Measurements from ENCODE around the gene MED25. TPM values are rescaled to one million over a fixed set of nuclear protein-coding genes. Genes with fewer than 3 reads are reported as not detected.
A peak's percentile ranks its signal among the peaks of the same experiment; 100 is the strongest.

MED25 gene
- total RNA-seq, 1 donor from 2014 or later: 25.0 TPM

GRCh38 chr19:49874503-49875157, 56.5 kb downstream of the MED25 start:
- H3K27ac ChIP-seq: peak overlapping the region; percentile 99
- no peaks in the 10 kb centered on the region for H3K9me3 ChIP-seq
- no peak overlapping the region for H3K4me3 ChIP-seq
- intact Hi-C loops (cut with DNase I): loop anchor here (5.0 kb wide), 1 partner anchor 107 kb away; the partner anchor contains the start of gene AP2A1
- no peak for DNase-seq (ENCODE audit: extremely low spot score in 2 of 2)
- H3K27me3 ChIP-seq: no peaks in the 10 kb centered on the region
- peaks cover 46% of the 10 kb centered on the region for H3K4me1 ChIP-seq
- peaks cover 0 to 8% of the 10 kb centered on the region in 2 donors for H3K36me3 ChIP-seq
- TF ChIP-seq POLR2A (IDR thresholded peaks at IDR 0.05): no peak
- no peak for TF ChIP-seq CTCF (IDR thresholded peaks at IDR 0.05)
- TF ChIP-seq POLR2AphosphoS5 (IDR thresholded peaks at IDR 0.05; ENCODE audit: insufficient read depth in 1 of 2, low read depth in 1 of 2): no peak

DNA sequence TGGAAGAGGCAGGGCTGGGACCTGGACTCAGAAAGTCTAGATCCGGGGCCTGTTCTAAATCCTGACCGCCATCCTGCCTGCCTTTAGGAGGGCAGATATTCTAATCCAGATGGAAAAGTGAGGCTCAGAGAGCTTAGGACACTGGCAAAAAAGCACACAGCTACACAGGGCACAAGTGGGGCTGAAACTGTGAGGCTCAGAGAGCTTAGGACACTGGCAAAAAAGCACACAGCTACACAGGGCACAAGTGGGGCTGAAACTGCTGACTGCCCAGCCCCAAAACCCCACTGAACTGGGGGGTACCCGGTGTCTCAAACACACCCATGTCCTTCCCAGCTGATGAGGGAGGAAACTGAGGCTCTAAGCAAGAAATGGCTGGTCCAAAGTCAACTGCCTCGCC, 57.1 kb downstream of the MED25 start:
- no peaks in the 10 kb centered on the region for H3K9me3 ChIP-seq
- peak overlapping the region; percentile 99 for H3K27ac ChIP-seq
- no peak for DNase-seq (ENCODE audit: extremely low spot score in 2 of 2)
- peaks cover 41% of the 10 kb centered on the region for H3K4me1 ChIP-seq
- H3K36me3 ChIP-seq: peaks cover 0 to 14% of the 10 kb centered on the region in 2 donors
- TF ChIP-seq POLR2A (IDR thresholded peaks at IDR 0.05) (no peak), CTCF (IDR thresholded peaks at IDR 0.05) (no peak), POLR2AphosphoS5 (IDR thresholded peaks at IDR 0.05; ENCODE audit: insufficient read depth in 1 of 2, low read depth in 1 of 2) (no peak)
- intact Hi-C loops (cut with DNase I): loop anchor here (5.0 kb wide), 1 partner anchor 108 kb away; the partner anchor contains the start of gene AP2A1
- no peaks in the 10 kb centered on the region for H3K27me3 ChIP-seq
- H3K4me3 ChIP-seq: peak overlapping the region; percentile 80 to 98

- peak overlapping the region; percentile 99 for H3K27ac ChIP-seq
- no peaks in the 10 kb centered on the region for H3K9me3 ChIP-seq
- peak in 1 of 2 donors; percentile 94 for DNase-seq (ENCODE audit: extremely low spot score in 2 of 2)
- H3K4me3 ChIP-seq: peak overlapping the region; percentile 80 to 98
- no peaks in the 10 kb centered on the region for H3K27me3 ChIP-seq
- H3K36me3 ChIP-seq: peaks cover 0 to 21% of the 10 kb centered on the region in 2 donors
- intact Hi-C loops (cut with DNase I): loop anchor here (5.0 kb wide), 1 partner anchor 109 kb away; the partner anchor contains the start of gene AP2A1
- peaks cover 34% of the 10 kb centered on the region for H3K4me1 ChIP-seq
- TF ChIP-seq CTCF (IDR thresholded peaks at IDR 0.05): no peak
- TF ChIP-seq POLR2A (IDR thresholded peaks at IDR 0.05): peak in 1 of 2 donors; percentile 4
- TF ChIP-seq POLR2AphosphoS5 (IDR thresholded peaks at IDR 0.05; ENCODE audit: insufficient read depth in 1 of 2, low read depth in 1 of 2): peak in 1 of 2 donors; percentile 36
Measured at GRCh38 chr19:49875857-49876421, 57.9 kb downstream of the MED25 start.

DNA sequence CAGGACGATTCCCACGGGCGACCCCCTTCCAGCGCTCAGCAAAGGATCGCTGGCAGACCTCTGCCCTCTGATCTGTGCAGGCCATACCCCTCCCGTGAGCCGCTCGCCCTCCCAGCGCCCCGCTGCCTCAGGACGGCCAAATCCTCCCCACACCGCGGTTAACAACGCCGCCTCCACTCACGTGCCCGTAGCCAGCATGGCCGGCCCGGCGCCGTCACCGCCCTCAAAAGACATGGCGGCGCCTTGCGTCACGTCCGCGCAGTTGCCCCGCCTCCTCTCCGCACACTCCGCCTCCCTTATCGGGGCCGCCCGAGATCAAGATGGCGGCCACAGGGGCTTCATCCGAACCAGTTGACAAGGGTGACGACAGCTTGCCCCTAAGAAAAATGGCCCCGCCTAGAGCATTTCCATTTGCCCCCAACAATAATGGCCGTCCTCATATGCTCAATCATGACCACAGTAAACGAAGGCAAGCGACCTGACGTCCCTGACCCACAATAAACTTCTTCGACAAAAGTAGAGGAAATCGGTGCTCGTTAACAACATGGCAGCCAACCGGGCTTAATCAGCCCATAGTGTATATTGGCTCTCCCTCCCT, 58.4 kb downstream of the MED25 start:
- Histone ChIP-seq H3K9me3 (no peaks in the 10 kb centered on the region), H3K27me3 (no peaks in the 10 kb centered on the region), H3K4me3 (peak overlapping the region; percentile 80 to 98), H3K27ac (peak overlapping the region; percentile 99), H3K36me3 (peaks cover 0 to 27% of the 10 kb centered on the region in 2 donors), H3K4me1 (peaks cover 32% of the 10 kb centered on the region)
- intact Hi-C loops (cut with DNase I): loop anchor here (5.0 kb wide), 1 partner anchor 109 kb away; the partner anchor contains the start of gene AP2A1
- TF ChIP-seq CTCF (IDR thresholded peaks at IDR 0.05) (no peak), POLR2AphosphoS5 (IDR thresholded peaks at IDR 0.05; ENCODE audit: insufficient read depth in 1 of 2, low read depth in 1 of 2) (peak; percentile 34 to 74), POLR2A (IDR thresholded peaks at IDR 0.05) (peak in 1 of 2 donors; percentile 1)
- peak in 1 of 2 donors; percentile 99 for DNase-seq (ENCODE audit: extremely low spot score in 2 of 2)

All from vagina (tissue), 2 donors.